WTC11 (cell line): Measurements from ENCODE around the gene PRPSAP2. TPM values are rescaled to one million over a fixed set of nuclear protein-coding genes. Genes with fewer than 3 reads are reported as not detected.

Experiments used
- ATAC-seq: fragments of 200-7000 bp; cut with Tn5 transposase; 2 replicates; pipeline ENCODE4 v1.10.0; 2021; ENCODE audit warnings: mild to moderate bottlenecking, moderate library complexity
- CTCF ChIA-PET: fragments of 300-600 bp; sonication (Branson Sonifier 250); formaldehyde crosslinking; loops from one replicate; lab custom pipeline; 2021; ENCODE audit warnings: antibody characterized with exemption; lab: Charles Lee
- POLR2A ChIA-PET: fragments of 350-600 bp; sonication (Branson Sonifier 250); formaldehyde crosslinking; loops from one replicate; lab custom pipeline; 2021; ENCODE audit warnings: antibody characterized with exemption; lab: Charles Lee
- DNase-seq: peaks from one replicate; pipeline ENCODE4 v3.0.0; 2021; ENCODE audit warnings: low spot score
- H3K27ac Mint-ChIP-seq: 2 replicates; pipeline ENCODE4 v1.8.0; 2021; ENCODE audit warnings: mixed read lengths
- H3K27me3 Mint-ChIP-seq: 2 replicates; pipeline ENCODE4 v1.8.0; 2021; ENCODE audit warnings: low read depth, mild to moderate bottlenecking, moderate library complexity, mixed read lengths
- H3K36me3 Mint-ChIP-seq: 2 replicates; pipeline ENCODE4 v1.8.0; 2021; ENCODE audit warnings: mixed read lengths
- H3K4me1 Mint-ChIP-seq: 2 replicates; pipeline ENCODE4 v1.8.0; 2022; ENCODE audit warnings: mixed read lengths
- H3K4me3 Mint-ChIP-seq: 2 replicates; pipeline ENCODE4 v1.8.0; 2021; ENCODE audit warnings: mild to moderate bottlenecking, moderate library complexity, mixed read lengths
- H3K9me3 Mint-ChIP-seq: 2 replicates; pipeline ENCODE4 v1.8.0; 2021; ENCODE audit warnings: mixed read lengths
- ARID4B ChIP-seq: sonication (generic); formaldehyde crosslinking; IDR thresholded peaks from 2 replicates; pipeline ENCODE4 v1.8.0; 2023; ENCODE audit warnings: missing genetic modification reagents, mild to moderate bottlenecking, borderline replicate concordance
- CBFB ChIP-seq: sonication (generic); formaldehyde crosslinking; IDR thresholded peaks from 2 replicates; pipeline ENCODE4 v1.8.1; 2022; ENCODE audit warnings: mild to moderate bottlenecking, low read depth, missing genetic modification reagents
- EMX1 ChIP-seq: fragments of 250-450 bp; sonication (Bioruptor Pico); IDR thresholded peaks from 2 replicates; pipeline ENCODE4 v1.8.0; 2021; ENCODE audit warnings: mild to moderate bottlenecking
- GABPB1 ChIP-seq: sonication (generic); formaldehyde crosslinking; IDR thresholded peaks from 2 replicates; pipeline ENCODE4 v1.8.1; 2023; ENCODE audit warnings: mild to moderate bottlenecking, missing genetic modification reagents
- GTF2I ChIP-seq: fragments of 250-450 bp; sonication (Bioruptor Pico); conservative IDR thresholded peaks from 2 replicates; pipeline ENCODE4 v1.4.0; 2021; ENCODE audit warnings: mild to moderate bottlenecking
- HMGA2 ChIP-seq: fragments of 250-450 bp; sonication (Bioruptor Pico); IDR thresholded peaks from 2 replicates; pipeline ENCODE4 v1.4.0; 2021; ENCODE audit warnings: mild to moderate bottlenecking, moderate library complexity
- JAZF1 ChIP-seq: fragments of 250-450 bp; sonication (Bioruptor Pico); IDR thresholded peaks from 2 replicates; pipeline ENCODE4 v1.9.0; 2021; ENCODE audit warnings: moderate library complexity, mild to moderate bottlenecking, inconsistent platforms
- MXD4 ChIP-seq: fragments of 250-450 bp; sonication (Bioruptor Pico); IDR thresholded peaks from 2 replicates; pipeline ENCODE4 v1.8.0; 2021; ENCODE audit warnings: mild to moderate bottlenecking, moderate library complexity, borderline replicate concordance
- MYBL2 ChIP-seq: sonication (generic); formaldehyde crosslinking; IDR thresholded peaks from 2 replicates; pipeline ENCODE4 v1.8.1; 2023; ENCODE audit warnings: mild to moderate bottlenecking, moderate library complexity, missing genetic modification reagents
- NFATC4 ChIP-seq: fragments of 250-450 bp; sonication (Bioruptor Pico); IDR thresholded peaks from 2 replicates; pipeline ENCODE4 v1.9.0; 2021; ENCODE audit warnings: mild to moderate bottlenecking
- NFYB ChIP-seq: sonication (generic); formaldehyde crosslinking; conservative IDR thresholded peaks from 2 replicates; pipeline ENCODE4 v1.8.0; 2022; ENCODE audit warnings: low read depth, missing genetic modification reagents
- NR1H2 ChIP-seq: sonication (generic); formaldehyde crosslinking; IDR thresholded peaks from 2 replicates; pipeline ENCODE4 v1.9.0; 2021; ENCODE audit warnings: mild to moderate bottlenecking, moderate library complexity, missing genetic modification reagents
- PREB ChIP-seq: sonication (generic); formaldehyde crosslinking; IDR thresholded peaks from 2 replicates; pipeline ENCODE4 v1.8.1; 2022; ENCODE audit warnings: mild to moderate bottlenecking, missing genetic modification reagents, moderate library complexity, borderline replicate concordance
- SMAD4 ChIP-seq: sonication (generic); formaldehyde crosslinking; IDR thresholded peaks from 2 replicates; pipeline ENCODE4 v1.8.0; 2022; ENCODE audit warnings: mild to moderate bottlenecking, missing genetic modification reagents
- SOX15 ChIP-seq: fragments of 250-450 bp; sonication (Bioruptor Pico); IDR thresholded peaks from 2 replicates; pipeline ENCODE4 v1.9.0; 2021; ENCODE audit warnings: mild to moderate bottlenecking
- SP1 ChIP-seq: sonication (generic); formaldehyde crosslinking; conservative IDR thresholded peaks from 2 replicates; pipeline ENCODE4 v1.8.1; 2022; ENCODE audit warnings: missing genetic modification reagents
- ZBTB21 ChIP-seq: sonication (generic); formaldehyde crosslinking; IDR thresholded peaks from 2 replicates; pipeline ENCODE4 v1.8.1; 2023; ENCODE audit warnings: mild to moderate bottlenecking, missing genetic modification reagents, borderline replicate concordance
- ZNF121 ChIP-seq: sonication (generic); formaldehyde crosslinking; IDR thresholded peaks from 2 replicates; pipeline ENCODE4 v1.8.0; 2023; ENCODE audit warnings: missing genetic modification reagents
- ZNF232 ChIP-seq: sonication (generic); formaldehyde crosslinking; IDR thresholded peaks from 2 replicates; pipeline ENCODE4 v1.8.0; 2022; ENCODE audit warnings: mild to moderate bottlenecking, missing genetic modification reagents
- ZNF263 ChIP-seq: sonication (generic); formaldehyde crosslinking; IDR thresholded peaks from 2 replicates; pipeline ENCODE4 v1.8.1; 2022; ENCODE audit warnings: low read depth, mild to moderate bottlenecking, moderate library complexity, missing genetic modification reagents
- ZNF671 ChIP-seq: fragments of 250-450 bp; sonication (Bioruptor Pico); IDR thresholded peaks from 2 replicates; pipeline ENCODE4 v1.8.0; 2021; ENCODE audit warnings: mild to moderate bottlenecking
- total RNA-seq: library from RNA; stranded (reverse); gene quantifications from 3 replicates; pipeline ENCODE4 v1.2.3, GENCODE V29; 2021
- TF ChIP-seq, protein P1 (sequence below): fragments of 250-450 bp; sonication (Bioruptor Pico); IDR thresholded peaks from 2 replicates; pipeline ENCODE4 v2.1.2; 2022; ENCODE audit warnings: mild to moderate bottlenecking, moderate library complexity
- TF ChIP-seq, protein P2 (sequence below): sonication (generic); formaldehyde crosslinking; IDR thresholded peaks from 2 replicates; pipeline ENCODE4 v1.8.0; 2022; ENCODE audit warnings: missing genetic modification reagents

The PRPSAP2 gene
- total RNA-seq, 1 experiment from 2014 or later: 50.9 TPM

DNA sequence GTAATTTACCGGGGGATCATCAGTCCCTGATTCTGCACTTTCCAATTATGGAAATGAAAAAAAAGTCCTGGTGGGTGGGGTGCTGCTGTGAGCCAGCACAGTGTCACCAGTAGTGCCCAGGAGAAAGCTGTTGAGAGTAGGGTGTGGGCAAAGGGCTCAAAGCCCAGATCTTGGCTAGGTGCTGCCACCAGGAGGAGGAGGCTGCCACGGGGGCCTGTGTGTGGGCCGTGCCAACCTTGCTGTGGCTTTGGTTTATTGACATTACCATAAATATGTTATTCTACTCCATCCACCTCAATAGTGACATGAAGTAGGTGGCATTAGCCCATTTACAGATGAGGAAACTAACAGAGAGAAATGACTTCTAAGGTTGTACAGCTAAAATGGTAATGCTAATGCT, 6.7 kb upstream of the PRPSAP2 start:
- Mint-ChIP-seq H3K4me1 (peaks cover 12% of the 10 kb centered on the region), H3K27ac (no peak overlapping the region), H3K9me3 (no peaks in the 10 kb centered on the region), H3K4me3 (no peak overlapping the region), H3K36me3 (no peaks in the 10 kb centered on the region), H3K27me3 (no peaks in the 10 kb centered on the region)
- TF ChIP-seq PREB (CRISPR knock-in tag): no peak
- no peak for TF ChIP-seq SP1 (CRISPR knock-in tag)
- no peak for TF ChIP-seq ZNF263 (CRISPR knock-in tag)
- TF ChIP-seq MYBL2 (CRISPR knock-in tag): no peak
- TF ChIP-seq GABPB1 (CRISPR knock-in tag): no peak
- no peak for TF ChIP-seq SMAD4 (CRISPR knock-in tag)
- no peak for TF ChIP-seq HMGA2
- no peak for TF ChIP-seq ZNF232 (CRISPR knock-in tag)
- TF ChIP-seq ZNF671 (CRISPR knock-in tag): no peak
- no peak for TF ChIP-seq NFATC4
- no peak for TF ChIP-seq ZBTB21
- TF ChIP-seq CBFB (CRISPR knock-in tag): no peak
- TF ChIP-seq NFYB: no peak
- TF ChIP-seq ZNF121 (CRISPR knock-in tag): no peak
- TF ChIP-seq JAZF1: no peak
- TF ChIP-seq EMX1 (CRISPR knock-in tag): no peak
- DNase-seq (no peak), ATAC-seq (no peak)
- ChIA-PET CTCF (no interaction called here), POLR2A (no interaction called here)

- no peak for ATAC-seq
- TF ChIP-seq NR1H2 (CRISPR knock-in tag) (no peak), CBFB (CRISPR knock-in tag) (no peak)
- TF ChIP-seq, all 79 proteins: peak for 0
- Mint-ChIP-seq H3K4me1 (peaks cover 21% of the 10 kb centered on the region), H3K36me3 (no peaks in the 10 kb centered on the region), H3K4me3 (peak overlapping the region; percentile 92), H3K27me3 (no peaks in the 10 kb centered on the region), H3K9me3 (no peaks in the 10 kb centered on the region), H3K27ac (no peak overlapping the region)
- no peak for DNase-seq
- ChIA-PET CTCF (no interaction called here), POLR2A (no interaction called here)
Measured at GRCh38 chr17:18854956-18855355, 3.0 kb upstream of the PRPSAP2 start.

- Mint-ChIP-seq H3K9me3 (no peaks in the 10 kb centered on the region), H3K27me3 (no peaks in the 10 kb centered on the region), H3K36me3 (no peaks in the 10 kb centered on the region), H3K4me3 (peak overlapping the region; percentile 92), H3K4me1 (peaks cover 30% of the 10 kb centered on the region), H3K27ac (peak overlapping the region; percentile 88)
- ChIA-PET CTCF (no interaction called here), POLR2A (interaction anchor here (0.7 kb wide), 1 partner anchor 792 kb away, joined by 3 read pairs; no protein-coding TSS in a partner anchor)
- DNase-seq (peak; percentile 90), ATAC-seq (peak; percentile 92)
- TF ChIP-seq ARID4B (CRISPR knock-in tag): 0 out of 2 replicates have a peak, but pooled peaks have one; percentile 24
- TF ChIP-seq, protein P1, sequence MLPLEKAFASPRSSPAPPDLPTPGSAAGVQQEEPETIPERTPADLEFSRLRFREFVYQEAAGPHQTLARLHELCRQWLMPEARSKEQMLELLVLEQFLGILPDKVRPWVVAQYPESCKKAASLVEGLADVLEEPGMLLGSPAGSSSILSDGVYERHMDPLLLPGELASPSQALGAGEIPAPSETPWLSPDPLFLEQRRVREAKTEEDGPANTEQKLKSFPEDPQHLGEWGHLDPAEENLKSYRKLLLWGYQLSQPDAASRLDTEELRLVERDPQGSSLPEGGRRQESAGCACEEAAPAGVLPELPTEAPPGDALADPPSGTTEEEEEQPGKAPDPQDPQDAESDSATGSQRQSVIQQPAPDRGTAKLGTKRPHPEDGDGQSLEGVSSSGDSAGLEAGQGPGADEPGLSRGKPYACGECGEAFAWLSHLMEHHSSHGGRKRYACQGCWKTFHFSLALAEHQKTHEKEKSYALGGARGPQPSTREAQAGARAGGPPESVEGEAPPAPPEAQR (CRISPR knock-in tag): no peak
- TF ChIP-seq SOX15 (CRISPR knock-in tag): no peak
- no peak for TF ChIP-seq GTF2I (CRISPR knock-in tag)
- TF ChIP-seq ZNF121 (CRISPR knock-in tag): peak; percentile 75
- no peak for TF ChIP-seq EMX1 (CRISPR knock-in tag)
- TF ChIP-seq HMGA2: no peak
- TF ChIP-seq NR1H2 (CRISPR knock-in tag): no peak
- TF ChIP-seq MXD4 (CRISPR knock-in tag): no peak
- TF ChIP-seq ZNF671 (CRISPR knock-in tag): no peak
- TF ChIP-seq MYBL2 (CRISPR knock-in tag): 0 out of 2 replicates have a peak, but pooled peaks have one; percentile 39
- TF ChIP-seq, protein P2, sequence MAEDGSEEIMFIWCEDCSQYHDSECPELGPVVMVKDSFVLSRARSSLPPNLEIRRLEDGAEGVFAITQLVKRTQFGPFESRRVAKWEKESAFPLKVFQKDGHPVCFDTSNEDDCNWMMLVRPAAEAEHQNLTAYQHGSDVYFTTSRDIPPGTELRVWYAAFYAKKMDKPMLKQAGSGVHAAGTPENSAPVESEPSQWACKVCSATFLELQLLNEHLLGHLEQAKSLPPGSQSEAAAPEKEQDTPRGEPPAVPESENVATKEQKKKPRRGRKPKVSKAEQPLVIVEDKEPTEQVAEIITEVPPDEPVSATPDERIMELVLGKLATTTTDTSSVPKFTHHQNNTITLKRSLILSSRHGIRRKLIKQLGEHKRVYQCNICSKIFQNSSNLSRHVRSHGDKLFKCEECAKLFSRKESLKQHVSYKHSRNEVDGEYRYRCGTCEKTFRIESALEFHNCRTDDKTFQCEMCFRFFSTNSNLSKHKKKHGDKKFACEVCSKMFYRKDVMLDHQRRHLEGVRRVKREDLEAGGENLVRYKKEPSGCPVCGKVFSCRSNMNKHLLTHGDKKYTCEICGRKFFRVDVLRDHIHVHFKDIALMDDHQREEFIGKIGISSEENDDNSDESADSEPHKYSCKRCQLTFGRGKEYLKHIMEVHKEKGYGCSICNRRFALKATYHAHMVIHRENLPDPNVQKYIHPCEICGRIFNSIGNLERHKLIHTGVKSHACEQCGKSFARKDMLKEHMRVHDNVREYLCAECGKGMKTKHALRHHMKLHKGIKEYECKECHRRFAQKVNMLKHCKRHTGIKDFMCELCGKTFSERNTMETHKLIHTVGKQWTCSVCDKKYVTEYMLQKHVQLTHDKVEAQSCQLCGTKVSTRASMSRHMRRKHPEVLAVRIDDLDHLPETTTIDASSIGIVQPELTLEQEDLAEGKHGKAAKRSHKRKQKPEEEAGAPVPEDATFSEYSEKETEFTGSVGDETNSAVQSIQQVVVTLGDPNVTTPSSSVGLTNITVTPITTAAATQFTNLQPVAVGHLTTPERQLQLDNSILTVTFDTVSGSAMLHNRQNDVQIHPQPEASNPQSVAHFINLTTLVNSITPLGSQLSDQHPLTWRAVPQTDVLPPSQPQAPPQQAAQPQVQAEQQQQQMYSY (CRISPR knock-in tag): no peak
Measured at GRCh38 chr17:18855831-18856569, 1.9 kb upstream of the PRPSAP2 start.
